OCI-LY3 (cell line): ENCODE measurements around the gene ABLIM3.

Experiments
- CTCF ChIP-seq: fragments of 200-600, 300-600 bp; sonication (generic); IDR thresholded peaks from 2 replicates; pipeline ENCODE4 v1.5.1; 2014; ENCODE audit warnings: antibody characterized with exemption, low read length, low read depth
- EZH2phosphoT487 ChIP-seq: fragments of 200-600 bp; shearing (Covaris generic); IDR thresholded peaks from 2 replicates; pipeline ENCODE4 v1.6.1; 2018; ENCODE audit warnings: antibody characterized with exemption, mixed run types, low read depth

- TF ChIP-seq CTCF (no peak), EZH2phosphoT487 (no peak)
Observed at GRCh38 chr5:149216496-149216895, 75.2 kb downstream of the ABLIM3 start.
